ENCODE measurements around the gene CRKL.

DNA sequence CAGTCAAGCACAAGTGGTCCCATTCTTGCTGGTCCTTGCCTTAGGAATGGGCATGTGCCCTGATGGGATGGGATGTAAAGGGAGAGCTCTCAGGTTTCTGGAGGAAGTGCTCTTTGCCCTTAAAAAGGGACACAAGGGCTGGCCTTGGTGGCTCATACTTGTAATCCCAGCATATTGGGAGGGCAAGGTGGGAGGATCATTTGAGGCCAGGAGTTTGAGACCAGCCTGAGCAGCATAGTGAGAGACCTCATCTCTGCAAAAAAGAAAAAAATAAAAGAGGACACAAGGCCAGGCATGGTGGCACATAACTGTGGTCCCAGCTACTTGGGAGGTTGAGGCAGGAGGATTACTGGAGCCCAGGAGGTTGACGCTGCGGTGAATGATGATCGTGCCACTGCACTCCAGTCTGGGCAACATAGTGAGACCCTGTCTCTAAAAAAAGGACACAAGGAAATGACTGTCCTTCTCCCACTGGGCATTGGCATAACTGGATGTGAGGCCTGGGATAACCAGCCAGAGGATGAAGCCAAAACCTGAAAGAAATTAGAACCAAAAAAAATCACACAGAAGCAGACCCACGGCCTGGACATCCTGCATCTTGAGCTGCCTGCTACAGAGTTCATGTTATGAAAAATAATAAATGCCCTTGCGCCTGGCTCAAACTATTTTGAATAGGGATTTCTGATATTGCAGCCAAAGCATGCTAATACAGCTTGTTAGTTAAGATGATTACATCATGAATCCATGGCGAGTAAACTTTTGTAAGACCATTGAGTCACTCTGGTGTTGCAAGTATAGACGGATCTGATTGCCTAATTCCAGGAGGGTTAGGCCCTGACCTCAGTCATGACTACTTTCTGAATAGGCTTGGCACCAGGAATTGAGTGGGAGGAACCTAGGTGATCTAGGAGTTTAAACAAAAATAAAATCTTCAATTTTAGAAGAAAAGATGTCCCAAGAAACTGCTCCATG is 12.9 kb upstream of the CRKL start:
- TF ChIP-seq, protein P1, sequence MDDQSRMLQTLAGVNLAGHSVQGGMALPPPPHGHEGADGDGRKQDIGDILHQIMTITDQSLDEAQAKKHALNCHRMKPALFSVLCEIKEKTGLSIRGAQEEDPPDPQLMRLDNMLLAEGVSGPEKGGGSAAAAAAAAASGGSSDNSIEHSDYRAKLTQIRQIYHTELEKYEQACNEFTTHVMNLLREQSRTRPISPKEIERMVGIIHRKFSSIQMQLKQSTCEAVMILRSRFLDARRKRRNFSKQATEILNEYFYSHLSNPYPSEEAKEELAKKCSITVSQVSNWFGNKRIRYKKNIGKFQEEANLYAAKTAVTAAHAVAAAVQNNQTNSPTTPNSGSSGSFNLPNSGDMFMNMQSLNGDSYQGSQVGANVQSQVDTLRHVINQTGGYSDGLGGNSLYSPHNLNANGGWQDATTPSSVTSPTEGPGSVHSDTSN (CRISPR knock-in tag; IDR thresholded peaks at IDR 0.05), result no peak
- TF ChIP-seq CTCF (tag by site-specific recombination; IDR thresholded peaks at IDR 0.05), result no peak
- no peak for TF ChIP-seq ZNF274 (IDR thresholded peaks at IDR 0.05; ENCODE audit: low read length)
- TF ChIP-seq ZNF274 (tag by site-specific recombination; IDR thresholded peaks at IDR 0.05; ENCODE audit: borderline replicate concordance), result no peak
- no peak for TF ChIP-seq ZNF747 (tag by site-specific recombination; IDR thresholded peaks at IDR 0.05)

Data from HEK293 (cell line).